GM15510 (cell line): ENCODE data around the gene ATXN2.

Experiments
- POLR2A ChIP-seq: IDR thresholded peaks from 3 replicates; pipeline ENCODE4 v1.6.1; 2011; ENCODE audit warnings: borderline replicate concordance; ENCODE audit not compliant: insufficient read length; ENCODE audit errors: extremely low read depth

Gene ATXN2

DNA sequence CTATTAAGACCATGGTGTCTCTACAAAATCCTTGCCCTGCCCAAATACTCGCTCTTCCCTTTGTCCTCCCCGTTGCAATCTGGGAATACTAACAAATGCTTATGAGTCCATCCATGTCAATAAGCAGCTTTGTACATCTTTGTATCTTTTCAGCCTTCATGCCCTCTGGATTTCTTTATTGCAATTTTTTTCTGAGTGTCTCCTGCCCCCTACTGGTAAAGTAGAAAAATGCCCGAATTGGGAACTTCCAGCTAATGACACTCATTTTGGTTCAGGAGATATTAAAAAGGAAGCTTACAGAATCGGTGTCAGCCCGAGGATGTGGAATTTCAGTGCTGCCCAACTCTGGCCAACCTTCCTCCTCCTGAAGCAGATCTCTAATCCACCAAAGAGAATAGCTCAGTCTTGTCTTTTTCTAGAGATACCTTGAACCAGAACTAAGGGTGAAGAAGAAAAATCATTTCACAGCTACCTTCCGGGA, 147.4 kb downstream of the ATXN2 start:
- TF ChIP-seq POLR2A = no peak

GRCh38 chr12:111451232-111451631, 147.9 kb downstream of the ATXN2 start:
- TF ChIP-seq POLR2A = no peak

GRCh38 chr12:111450676-111451075, 148.4 kb downstream of the ATXN2 start:
- TF ChIP-seq POLR2A = no peak

DNA sequence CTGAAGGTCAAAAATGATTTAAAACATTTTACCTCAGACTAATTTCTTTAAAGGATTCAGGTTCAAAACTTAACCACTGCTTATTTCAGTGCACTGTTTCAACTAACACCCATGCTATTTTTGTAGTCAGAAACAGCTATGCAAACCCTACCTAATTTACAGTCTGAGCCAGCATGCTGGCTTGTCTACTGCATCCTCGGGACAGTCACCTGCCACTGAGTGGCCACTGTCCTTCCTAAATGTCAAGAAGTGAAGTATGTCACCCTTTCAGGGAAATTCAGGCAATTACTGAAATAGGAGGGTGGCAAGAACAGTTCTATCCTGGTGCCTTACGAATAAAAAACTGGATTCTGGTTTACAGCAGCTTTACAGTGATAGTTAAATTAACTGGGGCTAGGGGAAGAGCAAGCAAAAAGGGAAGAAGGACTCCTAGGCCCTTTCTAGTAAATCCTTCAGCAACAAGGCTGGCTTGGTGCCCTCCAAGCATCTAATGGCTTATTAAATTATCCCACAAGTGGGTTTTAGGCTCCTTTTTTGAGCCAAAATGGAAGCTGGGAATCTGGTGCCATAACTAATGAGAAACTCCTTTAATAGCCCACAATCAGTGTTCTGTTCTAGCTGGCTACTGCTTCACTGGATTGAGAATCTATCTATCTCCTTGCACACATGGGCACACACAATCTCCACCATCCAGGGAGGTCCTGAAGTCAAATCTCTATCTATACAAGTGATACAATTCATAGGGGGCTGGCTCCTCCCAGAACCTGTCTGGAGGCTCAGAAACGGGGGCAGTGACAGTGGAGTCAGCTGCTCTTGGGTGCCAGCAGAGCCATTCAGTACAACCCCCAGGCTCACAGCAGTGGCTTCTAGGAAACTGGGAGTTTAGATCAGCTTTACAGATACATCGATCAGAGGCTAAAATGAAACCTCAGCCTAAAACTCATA, 150.0 kb downstream of the ATXN2 start:
- no peak for TF ChIP-seq POLR2A

GRCh38 chr12:111448266-111448830, 150.8 kb downstream of the ATXN2 start:
- no peak for TF ChIP-seq POLR2A

- TF ChIP-seq POLR2A = no peak
These were observed 151.4 kb downstream of the ATXN2 start for GRCh38 chr12:111447571-111448265.

GRCh38 chr12:111446631-111447570, 152.2 kb downstream of the ATXN2 start:
- TF ChIP-seq POLR2A = no peak

GRCh38 chr12:111445726-111446581, 153.2 kb downstream of the ATXN2 start:
- TF ChIP-seq POLR2A = no peak

- no peak for TF ChIP-seq POLR2A
These were observed 154.0 kb downstream of the ATXN2 start for GRCh38 chr12:111444925-111445725.

GRCh38 chr12:111444314-111444924, 154.7 kb downstream of the ATXN2 start:
- no peak for TF ChIP-seq POLR2A

DNA sequence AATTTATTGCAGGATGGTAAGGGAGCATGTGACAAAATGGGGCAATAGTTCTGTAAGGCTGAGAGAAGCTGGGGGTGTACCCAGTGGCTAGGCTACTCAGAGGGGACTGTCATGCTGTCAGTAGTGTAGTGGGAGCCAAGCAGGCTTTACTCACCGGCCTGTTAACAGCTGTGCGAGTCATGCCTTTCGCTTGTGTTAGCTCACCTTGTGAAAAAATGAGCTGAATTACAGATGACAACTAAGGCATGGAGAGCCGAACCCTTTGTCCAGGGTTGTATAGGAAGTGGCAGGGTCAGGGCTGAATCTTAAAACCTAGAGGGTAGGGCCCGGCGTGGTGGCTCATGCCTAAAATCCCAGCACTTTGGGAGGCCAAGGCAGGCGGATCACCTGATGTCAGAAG, 155.5 kb downstream of the ATXN2 start:
- no peak for TF ChIP-seq POLR2A

DNA sequence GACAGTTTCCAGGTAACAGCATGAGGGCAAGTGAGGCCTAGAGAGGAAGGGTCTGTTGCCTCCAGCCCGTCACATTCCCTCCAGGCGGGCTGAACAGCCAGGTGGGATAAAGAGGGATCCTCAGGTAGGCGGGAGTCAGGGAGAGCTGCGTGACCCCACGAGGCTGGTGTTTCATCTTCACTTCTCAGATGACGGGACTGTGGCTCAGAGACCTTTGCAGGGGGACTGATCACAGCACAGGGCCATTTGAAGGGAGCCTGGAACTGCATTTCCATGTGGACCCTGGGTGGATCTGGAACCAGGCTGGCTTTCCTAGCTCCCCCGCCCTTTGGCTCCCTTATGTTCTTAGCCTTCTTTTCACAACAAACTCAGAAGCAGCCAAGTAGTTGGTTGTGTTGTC, 156.0 kb downstream of the ATXN2 start:
- no peak for TF ChIP-seq POLR2A
